Upper lobe of right lung (tissue), 1 donor: ENCODE results near the gene BDKRB2. TPM values are rescaled to one million over a fixed set of nuclear protein-coding genes. Genes with fewer than 3 reads are reported as not detected.
"Not testable (repeated sequence)": the region's sequence is repeated elsewhere in the genome, so short reads cannot be mapped to it uniquely, and the experiment has no call there.

Source experiments
- ATAC-seq: fragments of 200-7000 bp; cut with Tn5 transposase; one replicate; pipeline ENCODE4 v1.9.1; 2020; ENCODE audit warnings: mild to moderate bottlenecking, moderate library complexity
- DNase-seq: peaks from one replicate; pipeline ENCODE4 v3.0.0-alpha.2; 2020
- H3K27ac ChIP-seq: fragments of 200-600 bp; one replicate; pipeline ENCODE4 v1.8.0; 2022
- H3K27me3 ChIP-seq: fragments of 200-600 bp; one replicate; pipeline ENCODE4 v1.8.0; 2022; ENCODE audit warnings: mild to moderate bottlenecking
- H3K36me3 ChIP-seq: fragments of 200-600 bp; one replicate; pipeline ENCODE4 v1.8.0; 2022
- H3K4me1 ChIP-seq: fragments of 200-600 bp; one replicate; pipeline ENCODE4 v1.8.0; 2022
- H3K4me3 ChIP-seq: fragments of 200-600 bp; one replicate; pipeline ENCODE4 v1.8.0; 2022; ENCODE audit warnings: mild to moderate bottlenecking
- H3K9me3 ChIP-seq: fragments of 200-600 bp; one replicate; pipeline ENCODE4 v1.8.0; 2022
- CTCF ChIP-seq: fragments of 200-600 bp; IDR thresholded peaks from one replicate; pipeline ENCODE4 v1.8.0; 2022; ENCODE audit warnings: antibody characterized with exemption
- intact Hi-C: fragments of 100-400 bp; cut with DNase I; formaldehyde crosslinking; loops from one replicate; pipeline ENCODE4 v1.11.0; 2022
- total RNA-seq: library from RNA; stranded (reverse); fragmentation: NEBNext Ultra II Directional; extraction: Animal tissue kit (Norgen Biotek cat#: 25700); gene quantifications from one replicate; pipeline ENCODE4 v1.2.1, GENCODE V29; 2021
- donor health status: DM: no; HTN: yes; CAD: no; lungs with severe emphysema.

Gene BDKRB2
- total RNA-seq, 1 donor from 2014 or later = 1.5 TPM

- Histone ChIP-seq H3K36me3 (no peaks in the 10 kb centered on the region), H3K4me3 (no peak overlapping the region), H3K4me1 (no peaks in the 10 kb centered on the region), H3K27ac (no peak overlapping the region), H3K9me3 (no peaks in the 10 kb centered on the region), H3K27me3 (no peaks in the 10 kb centered on the region)
- ATAC-seq (no peak), DNase-seq (no peak)
- intact Hi-C loops = no loop called here
- TF ChIP-seq CTCF = no peak
Measured at GRCh38 chr14:96238676-96239265, 34.1 kb downstream of the BDKRB2 start.

- ATAC-seq = peak; percentile 34
- DNase-seq = no peak
- Histone ChIP-seq H3K4me1 (no peaks in the 10 kb centered on the region), H3K27ac (no peak overlapping the region), H3K9me3 (no peaks in the 10 kb centered on the region), H3K4me3 (no peak overlapping the region), H3K36me3 (no peaks in the 10 kb centered on the region), H3K27me3 (no peaks in the 10 kb centered on the region)
- intact Hi-C loops = no loop called here
- TF ChIP-seq CTCF = no peak
Measured at GRCh38 chr14:96239711-96240141, 35.1 kb downstream of the BDKRB2 start.

GRCh38 chr14:96240641-96241040 lies 36.0 kb downstream of the BDKRB2 start:
- Histone ChIP-seq H3K4me3 (no peak overlapping the region), H3K36me3 (no peaks in the 10 kb centered on the region), H3K27ac (no peak overlapping the region), H3K9me3 (no peaks in the 10 kb centered on the region), H3K4me1 (no peaks in the 10 kb centered on the region), H3K27me3 (no peaks in the 10 kb centered on the region)
- no peak for TF ChIP-seq CTCF
- DNase-seq = no peak
- intact Hi-C loops = no loop called here
- ATAC-seq = no peak

- no peak for ATAC-seq
Measured at GRCh38 chr14:96242126-96242525, 37.5 kb downstream of the BDKRB2 start.

GRCh38 chr14:96243785-96244184 lies 39.1 kb downstream of the BDKRB2 start:
- H3K36me3 ChIP-seq = no peaks in the 10 kb centered on the region
- H3K27ac ChIP-seq = no peak overlapping the region
- no peak overlapping the region for H3K4me3 ChIP-seq
- ATAC-seq (no peak), DNase-seq (peak; percentile 17)
- TF ChIP-seq CTCF = no peak
- no peaks in the 10 kb centered on the region for H3K27me3 ChIP-seq
- intact Hi-C loops = no loop called here
- no peaks in the 10 kb centered on the region for H3K4me1 ChIP-seq
- H3K9me3 ChIP-seq = no peaks in the 10 kb centered on the region

More at GRCh38 chr14:96242126-96242525, 37.5 kb downstream of the BDKRB2 start:
- intact Hi-C loops = no loop called here
- no peak overlapping the region for H3K4me3 ChIP-seq
- no peaks in the 10 kb centered on the region for H3K36me3 ChIP-seq
- no peak for TF ChIP-seq CTCF
- no peaks in the 10 kb centered on the region for H3K9me3 ChIP-seq
- H3K4me1 ChIP-seq = no peaks in the 10 kb centered on the region
- no peak overlapping the region for H3K27ac ChIP-seq
- no peaks in the 10 kb centered on the region for H3K27me3 ChIP-seq
- peak; percentile 27 for DNase-seq

- H3K27ac ChIP-seq, intact Hi-C loops, H3K4me1 ChIP-seq, DNase-seq, H3K4me3 ChIP-seq, H3K36me3 ChIP-seq, H3K9me3 ChIP-seq, H3K27me3 ChIP-seq, ATAC-seq: not testable (repeated sequence)
Measured at GRCh38 chr14:96245074-96245473, 40.4 kb downstream of the BDKRB2 start.
